Thyroid gland (tissue), 4 donors: ENCODE results near the gene VWCE.
"Not testable (repeated sequence)": the region's sequence is repeated elsewhere in the genome, so short reads cannot be mapped to it uniquely, and the experiment has no call there.

Source experiments
- POLR2A ChIP-seq, 2 donors: fragments of 450-650 bp; IDR thresholded peaks; one replicate each; pipeline ENCODE4 v1.6.1; 2017; ENCODE audit warnings: antibody characterized with exemption in 2 of 2, mild to moderate bottlenecking in 2 of 2, moderate library complexity in 1 of 2
- TF ChIP-seq, protein P1 (sequence below), 6 experiments: fragments of 200-600 bp in 3 of 6; fragments of 450-650 bp in 3 of 6; sonication (generic) in 3 of 6; IDR thresholded peaks; one replicate each; pipeline ENCODE4 v1.5.1; 2016 to 2019; ENCODE audit warnings: antibody characterized with exemption in 6 of 6, mild to moderate bottlenecking in 2 of 6, inconsistent platforms in 1 of 6, moderate library complexity in 1 of 6

DNA sequence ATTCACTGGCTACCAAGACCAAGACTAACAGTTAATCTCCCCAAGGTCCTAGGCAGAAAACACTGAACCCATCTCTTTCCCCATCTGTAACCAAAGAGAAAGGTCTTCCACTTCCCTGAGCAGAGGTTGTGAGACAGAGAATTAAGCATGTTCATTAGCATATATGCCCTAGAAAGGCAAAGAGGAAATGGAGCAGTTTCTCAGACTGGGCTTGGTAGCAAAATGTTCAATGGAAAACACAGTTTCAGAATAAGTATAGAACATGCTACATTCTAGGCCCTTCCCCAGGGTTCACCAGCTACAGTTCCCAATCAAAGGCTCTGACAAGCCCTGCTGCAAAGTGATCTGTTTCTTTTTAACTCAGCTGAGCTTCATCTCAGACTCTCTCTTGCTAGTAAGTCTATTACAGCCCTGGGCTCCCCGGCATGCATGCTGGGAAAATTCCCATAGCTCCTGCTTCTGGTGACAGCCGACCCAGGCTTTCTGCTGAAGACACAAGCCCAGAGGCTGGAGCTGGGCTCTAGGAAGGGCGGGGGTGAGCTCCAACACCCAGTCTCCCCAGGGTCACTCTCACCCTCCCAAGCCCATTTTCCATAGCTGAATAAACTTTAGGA lies 81.3 kb downstream of the VWCE start:
- TF ChIP-seq, protein P1, sequence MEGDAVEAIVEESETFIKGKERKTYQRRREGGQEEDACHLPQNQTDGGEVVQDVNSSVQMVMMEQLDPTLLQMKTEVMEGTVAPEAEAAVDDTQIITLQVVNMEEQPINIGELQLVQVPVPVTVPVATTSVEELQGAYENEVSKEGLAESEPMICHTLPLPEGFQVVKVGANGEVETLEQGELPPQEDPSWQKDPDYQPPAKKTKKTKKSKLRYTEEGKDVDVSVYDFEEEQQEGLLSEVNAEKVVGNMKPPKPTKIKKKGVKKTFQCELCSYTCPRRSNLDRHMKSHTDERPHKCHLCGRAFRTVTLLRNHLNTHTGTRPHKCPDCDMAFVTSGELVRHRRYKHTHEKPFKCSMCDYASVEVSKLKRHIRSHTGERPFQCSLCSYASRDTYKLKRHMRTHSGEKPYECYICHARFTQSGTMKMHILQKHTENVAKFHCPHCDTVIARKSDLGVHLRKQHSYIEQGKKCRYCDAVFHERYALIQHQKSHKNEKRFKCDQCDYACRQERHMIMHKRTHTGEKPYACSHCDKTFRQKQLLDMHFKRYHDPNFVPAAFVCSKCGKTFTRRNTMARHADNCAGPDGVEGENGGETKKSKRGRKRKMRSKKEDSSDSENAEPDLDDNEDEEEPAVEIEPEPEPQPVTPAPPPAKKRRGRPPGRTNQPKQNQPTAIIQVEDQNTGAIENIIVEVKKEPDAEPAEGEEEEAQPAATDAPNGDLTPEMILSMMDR (IDR thresholded peaks at IDR 0.05) = not testable (repeated sequence)
- TF ChIP-seq POLR2A (IDR thresholded peaks at IDR 0.05) = not testable (repeated sequence)
